ENCODE data around the gene GLTP.

GLTP gene

DNA sequence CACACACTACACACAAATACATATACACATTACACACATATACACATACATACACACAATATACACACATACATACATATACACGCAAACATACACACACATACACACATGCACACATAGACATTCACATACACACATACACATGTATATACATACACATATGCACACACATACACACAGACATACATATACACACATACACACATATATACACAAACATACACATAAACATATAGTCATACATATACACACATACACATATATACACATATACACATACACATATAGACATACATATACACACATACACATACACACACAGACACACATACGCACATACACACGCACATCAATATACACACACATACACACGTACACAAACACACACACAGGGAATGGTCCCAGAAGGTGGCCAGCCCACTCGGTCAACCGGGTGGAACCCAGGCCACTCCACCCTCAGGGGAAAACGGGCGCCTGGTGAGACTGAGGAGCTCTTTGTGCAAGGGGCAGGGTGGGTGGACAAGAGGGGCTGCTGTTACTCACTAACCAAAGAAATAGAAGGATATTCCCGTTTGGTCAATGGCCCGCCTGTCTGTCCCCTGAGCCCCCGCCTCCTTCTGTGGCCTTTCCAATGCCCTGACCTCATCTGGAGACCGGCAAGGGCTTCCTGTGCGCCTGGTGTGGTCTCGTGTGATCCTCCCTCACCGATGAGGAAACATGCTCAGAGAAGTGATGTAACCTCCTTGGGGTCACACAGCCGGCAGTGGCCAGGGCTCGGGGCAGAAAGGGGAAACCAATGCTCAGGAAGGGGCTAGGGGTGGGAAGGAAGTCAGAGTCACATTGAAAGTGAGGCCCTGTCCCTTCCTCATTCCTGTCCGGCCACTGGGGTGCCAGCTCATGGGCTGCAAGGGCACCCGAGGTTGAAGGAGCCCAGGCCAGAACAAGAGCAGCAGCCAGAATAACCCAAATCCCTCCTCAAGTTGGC, 52.5 kb downstream of the GLTP start:
- no peak overlapping the region for H3K27ac ChIP-seq (ENCODE audit: low read length)
- H4K20me1 ChIP-seq (ENCODE audit: insufficient read depth, low read length) = no peaks in the 10 kb centered on the region
- TF ChIP-seq, protein P1, sequence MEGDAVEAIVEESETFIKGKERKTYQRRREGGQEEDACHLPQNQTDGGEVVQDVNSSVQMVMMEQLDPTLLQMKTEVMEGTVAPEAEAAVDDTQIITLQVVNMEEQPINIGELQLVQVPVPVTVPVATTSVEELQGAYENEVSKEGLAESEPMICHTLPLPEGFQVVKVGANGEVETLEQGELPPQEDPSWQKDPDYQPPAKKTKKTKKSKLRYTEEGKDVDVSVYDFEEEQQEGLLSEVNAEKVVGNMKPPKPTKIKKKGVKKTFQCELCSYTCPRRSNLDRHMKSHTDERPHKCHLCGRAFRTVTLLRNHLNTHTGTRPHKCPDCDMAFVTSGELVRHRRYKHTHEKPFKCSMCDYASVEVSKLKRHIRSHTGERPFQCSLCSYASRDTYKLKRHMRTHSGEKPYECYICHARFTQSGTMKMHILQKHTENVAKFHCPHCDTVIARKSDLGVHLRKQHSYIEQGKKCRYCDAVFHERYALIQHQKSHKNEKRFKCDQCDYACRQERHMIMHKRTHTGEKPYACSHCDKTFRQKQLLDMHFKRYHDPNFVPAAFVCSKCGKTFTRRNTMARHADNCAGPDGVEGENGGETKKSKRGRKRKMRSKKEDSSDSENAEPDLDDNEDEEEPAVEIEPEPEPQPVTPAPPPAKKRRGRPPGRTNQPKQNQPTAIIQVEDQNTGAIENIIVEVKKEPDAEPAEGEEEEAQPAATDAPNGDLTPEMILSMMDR (IDR thresholded peaks at IDR 0.05; ENCODE audit: low read length) = no peak
- TF ChIP-seq EZH2 (optimal IDR thresholded peaks at IDR 0.05; ENCODE audit: low read depth, low read length) (no peak), EZH2phosphoT487 (IDR thresholded peaks at IDR 0.05; ENCODE audit: low read length) (no peak)
- no peaks in the 10 kb centered on the region for H3K36me3 ChIP-seq (replicated peaks; ENCODE audit: insufficient read depth, low read length)
- no peaks in the 10 kb centered on the region for H3K4me1 ChIP-seq (ENCODE audit: low read length)
- DNase-seq = no peak
- H3K9me2 ChIP-seq (replicated peaks; ENCODE audit: insufficient read depth, low read length) = no peaks in the 10 kb centered on the region
- no peak overlapping the region for H3K4me2 ChIP-seq (ENCODE audit: low read depth, low read length)
- H3K9me3 ChIP-seq (replicated peaks; ENCODE audit: insufficient read depth, low read length) = no peaks in the 10 kb centered on the region
- H3K27me3 ChIP-seq (replicated peaks; ENCODE audit: insufficient read depth, low read length) = no peaks in the 10 kb centered on the region
- H2AFZ ChIP-seq (ENCODE audit: low read length) = no peak overlapping the region
- H3K9ac ChIP-seq (ENCODE audit: low read length) = no peak overlapping the region
- H3F3A ChIP-seq (ENCODE audit: insufficient read depth, low read length) = no peaks in the 10 kb centered on the region
- no peaks in the 10 kb centered on the region for H3K79me2 ChIP-seq (ENCODE audit: low read length)
- H3K4me3 ChIP-seq (ENCODE audit: low read length) = no peak overlapping the region

DNA sequence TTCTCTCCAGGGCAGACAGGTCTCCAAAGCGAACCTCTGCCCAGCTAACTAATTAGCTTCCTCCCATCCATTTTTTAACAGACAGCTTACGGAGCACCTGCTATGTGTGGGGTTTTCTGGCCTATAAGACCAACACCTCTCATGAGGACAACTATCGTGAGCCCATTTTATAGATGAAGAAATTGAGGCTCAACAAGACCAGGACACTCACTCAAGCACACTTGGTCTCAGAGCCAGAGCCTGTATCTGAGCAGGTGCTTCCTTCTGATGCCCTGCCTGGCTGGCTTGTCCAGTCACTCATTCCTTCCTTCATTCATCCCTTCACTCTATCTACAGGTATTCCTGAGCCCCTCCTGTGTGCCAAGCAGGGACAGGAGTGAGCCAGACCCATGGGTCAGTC, 53.3 kb downstream of the GLTP start:
- Histone ChIP-seq H3K4me1 (ENCODE audit: low read length) (no peaks in the 10 kb centered on the region), H3K27ac (ENCODE audit: low read length) (no peak overlapping the region), H3K36me3 (replicated peaks; ENCODE audit: insufficient read depth, low read length) (no peaks in the 10 kb centered on the region), H3K9ac (ENCODE audit: low read length) (no peak overlapping the region), H3F3A (ENCODE audit: insufficient read depth, low read length) (no peaks in the 10 kb centered on the region), H3K9me2 (replicated peaks; ENCODE audit: insufficient read depth, low read length) (no peaks in the 10 kb centered on the region), H4K20me1 (ENCODE audit: insufficient read depth, low read length) (no peaks in the 10 kb centered on the region), H3K79me2 (ENCODE audit: low read length) (no peaks in the 10 kb centered on the region), H2AFZ (ENCODE audit: low read length) (no peak overlapping the region), H3K27me3 (replicated peaks; ENCODE audit: insufficient read depth, low read length) (no peaks in the 10 kb centered on the region), H3K4me3 (ENCODE audit: low read length) (no peak overlapping the region), H3K4me2 (ENCODE audit: low read depth, low read length) (no peak overlapping the region), H3K9me3 (replicated peaks; ENCODE audit: insufficient read depth, low read length) (no peaks in the 10 kb centered on the region)
- no peak for DNase-seq
- TF ChIP-seq, protein P1 (IDR thresholded peaks at IDR 0.05; ENCODE audit: low read length) = no peak
- TF ChIP-seq EZH2 (optimal IDR thresholded peaks at IDR 0.05; ENCODE audit: low read depth, low read length) (no peak), EZH2phosphoT487 (IDR thresholded peaks at IDR 0.05; ENCODE audit: low read length) (no peak)

DNA sequence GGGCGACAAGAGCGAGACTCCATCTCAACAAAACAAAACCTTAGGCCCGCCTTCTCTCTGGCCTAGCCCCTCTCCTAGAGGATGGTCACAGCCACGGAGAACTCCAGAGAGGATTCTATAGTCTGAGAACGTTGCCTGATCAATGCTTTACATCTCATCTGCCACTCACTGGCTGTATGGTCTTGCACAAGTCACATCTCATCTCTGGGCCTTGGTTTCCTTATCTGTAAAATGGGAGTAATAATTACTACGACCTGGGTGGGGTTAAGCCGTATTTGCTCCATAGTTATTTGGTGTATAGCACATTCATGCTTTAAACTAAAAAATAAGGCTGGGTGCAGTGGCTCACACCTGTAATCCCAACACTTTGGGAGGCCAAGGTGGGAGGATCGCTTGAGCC, 55.6 kb downstream of the GLTP start:
- no peak overlapping the region for H2AFZ ChIP-seq (ENCODE audit: low read length)
- no peaks in the 10 kb centered on the region for H3K9me3 ChIP-seq (replicated peaks; ENCODE audit: insufficient read depth, low read length)
- no peak for DNase-seq
- H3K4me1 ChIP-seq (ENCODE audit: low read length) = no peaks in the 10 kb centered on the region
- no peaks in the 10 kb centered on the region for H3F3A ChIP-seq (ENCODE audit: insufficient read depth, low read length)
- TF ChIP-seq EZH2phosphoT487 (IDR thresholded peaks at IDR 0.05; ENCODE audit: low read length) = no peak
- no peak for TF ChIP-seq EZH2 (optimal IDR thresholded peaks at IDR 0.05; ENCODE audit: low read depth, low read length)
- TF ChIP-seq, protein P1 (IDR thresholded peaks at IDR 0.05; ENCODE audit: low read length) = no peak
- no peak overlapping the region for H3K27ac ChIP-seq (ENCODE audit: low read length)
- H3K9ac ChIP-seq (ENCODE audit: low read length) = no peak overlapping the region
- H3K79me2 ChIP-seq (ENCODE audit: low read length) = no peaks in the 10 kb centered on the region
- no peaks in the 10 kb centered on the region for H3K27me3 ChIP-seq (replicated peaks; ENCODE audit: insufficient read depth, low read length)
- H3K4me2 ChIP-seq (ENCODE audit: low read depth, low read length) = no peak overlapping the region
- H3K36me3 ChIP-seq (replicated peaks; ENCODE audit: insufficient read depth, low read length) = no peaks in the 10 kb centered on the region
- no peaks in the 10 kb centered on the region for H4K20me1 ChIP-seq (ENCODE audit: insufficient read depth, low read length)
- no peak overlapping the region for H3K4me3 ChIP-seq (ENCODE audit: low read length)
- H3K9me2 ChIP-seq (replicated peaks; ENCODE audit: insufficient read depth, low read length) = no peaks in the 10 kb centered on the region

All from MM.1S (cell line).